Measurements from ENCODE around the gene SSX2B. TPM values are rescaled to one million over a fixed set of nuclear protein-coding genes. Genes with fewer than 3 reads are reported as not detected.
"Not testable (repeated sequence)": the region's sequence is repeated elsewhere in the genome, so short reads cannot be mapped to it uniquely, and the experiment has no call there.

Gene SSX2B, protein sequence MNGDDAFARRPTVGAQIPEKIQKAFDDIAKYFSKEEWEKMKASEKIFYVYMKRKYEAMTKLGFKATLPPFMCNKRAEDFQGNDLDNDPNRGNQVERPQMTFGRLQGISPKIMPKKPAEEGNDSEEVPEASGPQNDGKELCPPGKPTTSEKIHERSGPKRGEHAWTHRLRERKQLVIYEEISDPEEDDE
- not detected for total RNA-seq (ENCODE audit: unreplicated experiment)
- long read RNA-seq, result 0 reads

DNA sequence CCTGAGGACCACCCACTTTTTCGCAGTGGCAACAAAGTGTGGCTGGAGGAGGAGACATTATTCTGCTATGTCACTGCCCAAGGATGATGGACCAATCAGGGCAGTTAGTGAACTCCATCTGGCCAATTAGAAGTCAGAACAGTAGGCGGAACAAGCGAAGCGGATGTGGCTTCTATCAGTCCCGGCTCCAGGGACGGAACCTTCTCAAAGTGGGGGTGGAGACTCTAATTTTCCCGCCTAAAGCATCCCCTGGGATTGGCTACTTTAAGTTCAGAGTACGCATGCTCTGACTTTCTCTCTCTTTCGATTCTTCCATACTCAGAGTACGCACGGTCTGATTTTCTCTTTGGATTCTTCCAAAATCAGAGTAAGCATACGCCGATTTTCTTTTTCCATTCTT lies at the start of gene SSX2B:
TSS of gene SSX2B (plus strand) at position 301 of the 400 bp plus-strand sequence. CDS start 1,429 bp downstream, outside the sequence.
- not testable (repeated sequence) for H3K4me3 Mint-ChIP-seq (ENCODE audit: unreplicated experiment); H3K9me3 Mint-ChIP-seq (ENCODE audit: unreplicated experiment); DNase-seq; H3K4me1 Mint-ChIP-seq (ENCODE audit: low read depth, unreplicated experiment); H3K36me3 Mint-ChIP-seq (ENCODE audit: unreplicated experiment); H3K27ac Mint-ChIP-seq (ENCODE audit: unreplicated experiment); H3K27me3 Mint-ChIP-seq (ENCODE audit: unreplicated experiment)

DNA sequence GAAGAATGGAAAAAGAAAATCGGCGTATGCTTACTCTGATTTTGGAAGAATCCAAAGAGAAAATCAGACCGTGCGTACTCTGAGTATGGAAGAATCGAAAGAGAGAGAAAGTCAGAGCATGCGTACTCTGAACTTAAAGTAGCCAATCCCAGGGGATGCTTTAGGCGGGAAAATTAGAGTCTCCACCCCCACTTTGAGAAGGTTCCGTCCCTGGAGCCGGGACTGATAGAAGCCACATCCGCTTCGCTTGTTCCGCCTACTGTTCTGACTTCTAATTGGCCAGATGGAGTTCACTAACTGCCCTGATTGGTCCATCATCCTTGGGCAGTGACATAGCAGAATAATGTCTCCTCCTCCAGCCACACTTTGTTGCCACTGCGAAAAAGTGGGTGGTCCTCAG lies 44.0 kb upstream of the SSX2B start, which contains the start of gene SSX2:
TSS of gene SSX2 (minus strand) at position 101 of the 400 bp plus-strand sequence. CDS start 1,429 bp downstream, outside the sequence.
- H3K4me3 Mint-ChIP-seq (ENCODE audit: unreplicated experiment); H3K4me1 Mint-ChIP-seq (ENCODE audit: low read depth, unreplicated experiment); H3K27me3 Mint-ChIP-seq (ENCODE audit: unreplicated experiment); H3K27ac Mint-ChIP-seq (ENCODE audit: unreplicated experiment); H3K9me3 Mint-ChIP-seq (ENCODE audit: unreplicated experiment); DNase-seq; H3K36me3 Mint-ChIP-seq (ENCODE audit: unreplicated experiment): not testable (repeated sequence)

DNA sequence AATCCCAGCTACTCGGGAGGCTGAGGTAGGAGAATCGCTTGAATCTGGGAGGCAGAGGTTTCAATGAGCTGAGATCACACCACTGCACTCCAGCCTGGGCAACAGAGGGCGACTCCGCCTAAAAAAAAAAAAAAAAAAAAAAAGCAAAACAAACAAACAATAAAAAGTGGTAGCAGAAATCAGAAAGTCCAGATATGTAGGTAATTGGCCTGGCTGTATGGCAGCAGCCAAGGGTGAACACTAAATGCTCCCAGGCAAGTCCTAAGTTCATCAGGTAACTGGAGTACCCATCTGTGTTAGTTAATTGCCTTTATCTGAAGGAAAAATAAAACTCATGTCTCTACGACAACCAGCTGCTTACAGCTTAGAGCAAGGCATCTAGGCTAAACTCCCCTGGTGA lies 14.9 kb downstream of the SSX2B start:
- not testable (repeated sequence) for H3K27me3 Mint-ChIP-seq (ENCODE audit: unreplicated experiment); DNase-seq; H3K36me3 Mint-ChIP-seq (ENCODE audit: unreplicated experiment); H3K4me1 Mint-ChIP-seq (ENCODE audit: low read depth, unreplicated experiment); H3K4me3 Mint-ChIP-seq (ENCODE audit: unreplicated experiment); H3K27ac Mint-ChIP-seq (ENCODE audit: unreplicated experiment); H3K9me3 Mint-ChIP-seq (ENCODE audit: unreplicated experiment)

DNA sequence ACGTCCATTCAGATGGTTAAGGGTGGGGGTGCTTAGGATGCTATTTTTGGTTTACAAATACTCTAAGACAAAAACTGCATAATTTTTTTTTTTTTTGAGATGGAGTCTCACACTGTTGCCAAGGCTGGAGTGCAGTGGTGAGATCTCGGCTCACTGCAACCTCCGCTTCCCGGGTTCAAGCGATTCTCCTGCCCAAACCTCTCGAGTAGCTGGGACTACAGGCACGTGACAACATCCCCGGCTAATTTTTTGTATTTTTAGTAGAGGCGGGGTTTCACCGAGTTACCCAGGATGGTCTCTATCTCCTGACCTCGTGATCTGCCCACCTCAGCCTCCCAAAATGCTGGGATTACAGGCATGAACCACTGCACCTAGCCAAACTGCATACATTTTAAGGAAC lies 22.5 kb downstream of the SSX2B start:
- DNase-seq; H3K4me3 Mint-ChIP-seq (ENCODE audit: unreplicated experiment); H3K9me3 Mint-ChIP-seq (ENCODE audit: unreplicated experiment); H3K4me1 Mint-ChIP-seq (ENCODE audit: low read depth, unreplicated experiment); H3K36me3 Mint-ChIP-seq (ENCODE audit: unreplicated experiment); H3K27ac Mint-ChIP-seq (ENCODE audit: unreplicated experiment); H3K27me3 Mint-ChIP-seq (ENCODE audit: unreplicated experiment): not testable (repeated sequence)

GRCh38 chrX:52797327-52797726 lies 46.3 kb downstream of the SSX2B start, which contains the start of gene SPANXN5:
Gene SPANXN5 (minus strand): TSS chrX:52797427. CDS start chrX:52797348, 79 bp downstream.
- H3K4me1 Mint-ChIP-seq (ENCODE audit: low read depth, unreplicated experiment); DNase-seq; H3K27me3 Mint-ChIP-seq (ENCODE audit: unreplicated experiment); H3K4me3 Mint-ChIP-seq (ENCODE audit: unreplicated experiment); H3K36me3 Mint-ChIP-seq (ENCODE audit: unreplicated experiment); H3K27ac Mint-ChIP-seq (ENCODE audit: unreplicated experiment); H3K9me3 Mint-ChIP-seq (ENCODE audit: unreplicated experiment): not testable (repeated sequence)

- DNase-seq; H3K36me3 Mint-ChIP-seq (ENCODE audit: unreplicated experiment); H3K4me1 Mint-ChIP-seq (ENCODE audit: low read depth, unreplicated experiment); H3K27ac Mint-ChIP-seq (ENCODE audit: unreplicated experiment); H3K27me3 Mint-ChIP-seq (ENCODE audit: unreplicated experiment); H3K4me3 Mint-ChIP-seq (ENCODE audit: unreplicated experiment); H3K9me3 Mint-ChIP-seq (ENCODE audit: unreplicated experiment): not testable (repeated sequence)
Observed at GRCh38 chrX:52804876-52805275, 53.8 kb downstream of the SSX2B start.

Other genes with a start within 250 kb of the SSX2B start
- gene XAGE1B, start 234.2 kb upstream of the SSX2B start, total RNA-seq (ENCODE audit: unreplicated experiment), result not detected
- gene SSX7, start 96.4 kb upstream of the SSX2B start, total RNA-seq (ENCODE audit: unreplicated experiment), result not detected
- not detected for gene SSX2, start 44.1 kb upstream of the SSX2B start, total RNA-seq (ENCODE audit: unreplicated experiment)
- gene SPANXN5, start 46.2 kb downstream of the SSX2B start, total RNA-seq (ENCODE audit: unreplicated experiment), result not detected
- not detected for gene XAGE5, start 60.0 kb downstream of the SSX2B start, total RNA-seq (ENCODE audit: unreplicated experiment)
- gene XAGE3, start 116.8 kb downstream of the SSX2B start, total RNA-seq (ENCODE audit: unreplicated experiment), result not detected
- 11.8 TPM for gene FAM156B, start 146.1 kb downstream of the SSX2B start, total RNA-seq (ENCODE audit: unreplicated experiment)
- gene FAM156A, start 207.3 kb downstream of the SSX2B start, total RNA-seq (ENCODE audit: unreplicated experiment), result 22.1 TPM